KMS-11 (cell line): ENCODE data around the gene B3GAT1.

Experiments used
- H2AFZ ChIP-seq: fragments of 200-600 bp; sonication (generic); 2 replicates; pipeline ENCODE4 v1.6.1; 2016; ENCODE audit warnings: antibody characterized with exemption, mixed run types, low read depth
- H3K27ac ChIP-seq: fragments of 200-600 bp; sonication (generic); 2 replicates; pipeline ENCODE4 v1.6.1; 2016; ENCODE audit warnings: mild to moderate bottlenecking, mixed run types
- H3K27me3 ChIP-seq: fragments of 200-600 bp; sonication (generic); 2 replicates; pipeline ENCODE4 v1.6.1; 2017; ENCODE audit warnings: mild to moderate bottlenecking, low read depth, mixed run types, moderate library complexity; ENCODE audit not compliant: insufficient read depth
- H3K36me3 ChIP-seq: fragments of 200-600 bp; sonication (generic); 2 replicates; pipeline ENCODE4 v1.6.1; 2017; ENCODE audit warnings: mild to moderate bottlenecking, mixed run types; ENCODE audit not compliant: insufficient read depth
- H3K4me1 ChIP-seq: fragments of 200-600 bp; sonication (generic); 2 replicates; pipeline ENCODE4 v1.6.1; 2016; ENCODE audit warnings: mild to moderate bottlenecking, low read depth, mixed run types; ENCODE audit not compliant: poor library complexity, severe bottlenecking
- H3K4me2 ChIP-seq: fragments of 200-600 bp; sonication (generic); 2 replicates; pipeline ENCODE4 v1.7.0; 2016; ENCODE audit warnings: mild to moderate bottlenecking, mixed run types
- H3K4me3 ChIP-seq: fragments of 200-600 bp; sonication (generic); IDR thresholded peaks from 2 replicates; pipeline ENCODE4 v1.6.1; 2017; ENCODE audit warnings: low read depth, low read length, mixed read lengths; ENCODE audit not compliant: insufficient read depth
- H3K79me2 ChIP-seq: fragments of 200-600 bp; sonication (generic); 2 replicates; pipeline ENCODE4 v1.6.1; 2016; ENCODE audit warnings: low read depth, mixed run types; ENCODE audit not compliant: insufficient read depth
- H3K9ac ChIP-seq: fragments of 200-600 bp; sonication (generic); 2 replicates; pipeline ENCODE4 v1.6.1; 2016; ENCODE audit warnings: mild to moderate bottlenecking, mixed run types
- H4K20me1 ChIP-seq: fragments of 200-600 bp; sonication (generic); 2 replicates; pipeline ENCODE4 v1.6.1; 2016; ENCODE audit warnings: mild to moderate bottlenecking, mixed run types; ENCODE audit not compliant: insufficient read depth
- TF ChIP-seq, protein P1 (sequence below): fragments of 200-600 bp; sonication (generic); conservative IDR thresholded peaks from 2 replicates; pipeline ENCODE4 v1.6.1; 2017; ENCODE audit warnings: low read depth, mild to moderate bottlenecking, antibody characterized with exemption, low read length, moderate library complexity, mixed read lengths

Gene B3GAT1

DNA sequence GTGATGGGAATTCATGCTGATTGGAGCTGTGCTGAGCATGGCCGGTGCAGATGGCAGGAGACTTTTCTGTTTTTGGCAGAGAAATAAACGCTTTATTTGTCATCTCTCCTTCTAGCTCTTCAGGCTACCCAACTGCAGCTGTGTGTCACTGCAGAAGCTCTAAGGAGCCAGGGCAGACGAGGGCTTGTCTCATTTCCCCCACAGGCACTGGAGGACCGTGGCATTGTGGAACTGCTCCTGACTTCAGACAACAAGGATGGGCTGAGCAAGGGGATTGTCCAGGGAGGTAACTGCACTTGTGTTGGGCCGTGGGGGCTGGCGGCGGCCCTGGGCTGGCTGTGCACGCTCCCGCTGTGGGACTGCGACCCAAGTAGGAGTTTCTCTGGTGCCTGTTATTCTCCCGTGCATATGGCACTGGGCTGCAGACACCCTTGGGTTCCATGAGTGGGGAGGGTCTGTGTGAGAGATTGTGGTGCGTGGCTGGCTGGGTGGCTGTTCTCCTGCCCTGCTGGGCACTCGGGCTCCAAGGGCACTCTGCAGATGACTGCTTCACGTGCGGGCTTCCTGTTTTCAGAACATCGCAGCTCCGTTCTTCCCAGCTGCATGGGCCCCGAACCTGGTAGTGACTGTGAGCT lies 53.1 kb downstream of the B3GAT1 start:
- Histone ChIP-seq H3K27me3 (no peaks in the 10 kb centered on the region), H3K27ac (no peak overlapping the region), H4K20me1 (no peaks in the 10 kb centered on the region), H3K36me3 (no peaks in the 10 kb centered on the region), H3K4me2 (no peak overlapping the region), H3K9ac (no peak overlapping the region), H3K79me2 (no peaks in the 10 kb centered on the region), H3K4me3 (no peak overlapping the region), H2AFZ (no peak overlapping the region), H3K4me1 (no peaks in the 10 kb centered on the region)
- TF ChIP-seq, protein P1, sequence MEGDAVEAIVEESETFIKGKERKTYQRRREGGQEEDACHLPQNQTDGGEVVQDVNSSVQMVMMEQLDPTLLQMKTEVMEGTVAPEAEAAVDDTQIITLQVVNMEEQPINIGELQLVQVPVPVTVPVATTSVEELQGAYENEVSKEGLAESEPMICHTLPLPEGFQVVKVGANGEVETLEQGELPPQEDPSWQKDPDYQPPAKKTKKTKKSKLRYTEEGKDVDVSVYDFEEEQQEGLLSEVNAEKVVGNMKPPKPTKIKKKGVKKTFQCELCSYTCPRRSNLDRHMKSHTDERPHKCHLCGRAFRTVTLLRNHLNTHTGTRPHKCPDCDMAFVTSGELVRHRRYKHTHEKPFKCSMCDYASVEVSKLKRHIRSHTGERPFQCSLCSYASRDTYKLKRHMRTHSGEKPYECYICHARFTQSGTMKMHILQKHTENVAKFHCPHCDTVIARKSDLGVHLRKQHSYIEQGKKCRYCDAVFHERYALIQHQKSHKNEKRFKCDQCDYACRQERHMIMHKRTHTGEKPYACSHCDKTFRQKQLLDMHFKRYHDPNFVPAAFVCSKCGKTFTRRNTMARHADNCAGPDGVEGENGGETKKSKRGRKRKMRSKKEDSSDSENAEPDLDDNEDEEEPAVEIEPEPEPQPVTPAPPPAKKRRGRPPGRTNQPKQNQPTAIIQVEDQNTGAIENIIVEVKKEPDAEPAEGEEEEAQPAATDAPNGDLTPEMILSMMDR: no peak

DNA sequence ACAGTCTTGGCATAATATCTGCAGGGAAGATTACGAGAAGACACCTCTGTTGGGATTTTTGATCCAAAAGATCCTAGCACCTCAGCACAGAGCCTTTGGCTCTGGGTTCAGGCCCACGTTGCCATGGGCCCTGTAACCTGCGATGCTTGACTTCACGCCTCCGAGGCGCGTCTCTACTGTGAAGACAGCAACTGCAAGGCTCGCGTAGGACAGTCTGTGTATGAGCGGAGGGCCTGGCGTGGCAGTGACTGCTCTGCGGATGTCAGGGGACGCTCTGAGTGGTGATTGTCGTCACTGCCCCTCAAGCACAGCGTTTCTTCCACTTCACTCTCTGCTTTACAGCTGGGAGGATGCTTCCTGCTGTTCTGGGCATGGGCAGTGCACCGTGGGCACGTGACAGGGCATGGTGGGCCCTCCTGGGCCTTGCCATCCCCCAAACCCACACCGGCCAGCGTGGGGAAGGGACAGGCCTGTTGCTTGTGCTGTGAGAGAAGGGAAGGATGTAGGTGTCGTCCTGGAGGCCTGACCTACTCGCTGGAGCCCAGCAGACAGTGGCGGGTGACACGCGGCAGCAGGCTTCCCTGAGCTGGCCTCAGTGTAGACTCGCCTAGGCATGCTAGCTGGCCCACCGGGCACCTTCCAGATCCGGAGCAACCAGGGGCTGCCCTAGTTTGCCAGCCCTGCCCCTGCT lies 53.7 kb downstream of the B3GAT1 start:
- Histone ChIP-seq H3K79me2 (no peaks in the 10 kb centered on the region), H4K20me1 (no peaks in the 10 kb centered on the region), H3K36me3 (no peaks in the 10 kb centered on the region), H3K4me1 (no peaks in the 10 kb centered on the region), H3K27me3 (no peaks in the 10 kb centered on the region), H3K4me2 (no peak overlapping the region), H3K9ac (no peak overlapping the region), H2AFZ (no peak overlapping the region), H3K27ac (no peak overlapping the region), H3K4me3 (no peak overlapping the region)
- TF ChIP-seq, protein P1: no peak

DNA sequence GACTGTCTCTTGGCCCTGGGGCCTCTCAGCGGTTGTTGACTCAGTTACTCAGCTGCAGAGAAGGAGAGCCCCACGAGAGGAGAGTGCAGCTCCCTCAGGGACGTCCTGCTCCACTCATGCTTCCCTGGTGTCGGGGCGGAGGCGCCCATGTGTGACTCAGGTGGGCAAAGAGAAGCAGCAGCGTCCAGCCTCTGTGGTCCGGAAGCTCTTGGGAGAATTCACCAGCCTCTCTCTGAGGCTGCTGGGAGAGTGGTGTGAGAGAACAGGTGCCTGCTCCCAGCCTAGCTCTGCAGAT lies 54.5 kb downstream of the B3GAT1 start:
- TF ChIP-seq, protein P1: no peak
- no peaks in the 10 kb centered on the region for H4K20me1 ChIP-seq
- no peak overlapping the region for H2AFZ ChIP-seq
- H3K4me2 ChIP-seq: no peak overlapping the region
- H3K4me3 ChIP-seq: no peak overlapping the region
- H3K36me3 ChIP-seq: no peaks in the 10 kb centered on the region
- no peak overlapping the region for H3K27ac ChIP-seq
- no peak overlapping the region for H3K9ac ChIP-seq
- no peaks in the 10 kb centered on the region for H3K4me1 ChIP-seq
- H3K27me3 ChIP-seq: no peaks in the 10 kb centered on the region
- H3K79me2 ChIP-seq: no peaks in the 10 kb centered on the region

DNA sequence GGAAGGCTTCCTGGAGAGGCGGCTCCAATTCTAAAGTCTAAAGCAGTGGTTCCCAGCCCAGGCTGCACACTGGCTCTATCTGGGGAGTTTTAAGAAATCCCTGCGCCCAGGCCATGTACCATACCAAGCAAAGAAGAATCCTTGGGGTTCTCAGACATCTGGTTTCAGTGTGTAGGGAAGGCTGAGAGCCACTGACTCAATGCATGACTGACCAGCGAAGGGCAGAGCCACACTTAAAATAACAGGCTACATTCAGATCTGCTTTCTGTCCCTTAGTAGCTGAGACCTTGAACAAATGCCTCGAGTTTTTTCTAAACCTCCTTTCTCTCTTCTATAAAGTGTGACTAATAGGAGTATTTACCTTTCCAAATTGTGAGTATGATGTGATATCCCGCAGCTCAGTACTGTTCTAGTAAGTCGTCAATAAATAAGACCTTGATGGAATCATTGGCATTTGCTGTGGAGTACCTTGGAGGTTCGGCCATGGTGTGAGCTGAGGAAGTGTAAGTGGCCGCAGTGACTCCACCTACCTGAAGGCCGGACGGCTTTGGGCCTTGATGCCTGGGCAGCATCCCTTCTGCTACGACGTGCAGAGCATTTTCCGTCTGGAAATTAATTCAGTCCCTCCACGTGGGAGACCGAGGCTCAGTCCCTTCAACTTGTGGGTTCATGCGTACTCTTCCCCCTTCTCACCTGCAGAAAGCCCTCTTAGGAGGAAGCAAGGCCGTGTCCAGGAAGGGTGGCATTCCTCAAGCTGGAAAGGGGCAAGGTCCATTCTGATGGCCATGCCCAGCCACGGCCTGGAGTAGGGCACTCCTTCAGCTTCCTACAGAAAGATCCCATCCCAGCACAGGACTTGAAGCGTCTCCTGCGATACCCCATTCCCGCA lies 55.1 kb downstream of the B3GAT1 start:
- TF ChIP-seq, protein P1: no peak
- Histone ChIP-seq H3K27me3 (no peaks in the 10 kb centered on the region), H3K79me2 (no peaks in the 10 kb centered on the region), H3K4me1 (no peaks in the 10 kb centered on the region), H3K27ac (no peak overlapping the region), H2AFZ (no peak overlapping the region), H3K4me3 (no peak overlapping the region), H4K20me1 (no peaks in the 10 kb centered on the region), H3K4me2 (no peak overlapping the region), H3K36me3 (no peaks in the 10 kb centered on the region), H3K9ac (no peak overlapping the region)
